ENCODE results near the gene FUT7. TPM values are rescaled to one million over a fixed set of nuclear protein-coding genes. Genes with fewer than 3 reads are reported as not detected.

The FUT7 gene
- total and polyA plus RNA-seq, 2 of the 13 experiments (the other 11 are each of a cell fraction or from before 2014, with no cell fraction given) = 0.05 TPM; not detected in 1

- no peak for TF ChIP-seq TERF1 (CRISPR knock-in tag; IDR thresholded peaks at IDR 0.05)
- TF ChIP-seq THAP11 (CRISPR knock-in tag; IDR thresholded peaks at IDR 0.05) = 0 out of 2 replicates have a peak, but pooled peaks have one; percentile 21
- TF ChIP-seq ZNF383 (CRISPR knock-in tag; IDR thresholded peaks at IDR 0.05; ENCODE audit: borderline replicate concordance) = no peak
- 0 out of 2 replicates have a peak, but pooled peaks have one; percentile 62 for TF ChIP-seq ZFP36L1 (CRISPR knock-in tag; IDR thresholded peaks at IDR 0.05)
- no peak for TF ChIP-seq TBL1XR1 (IDR thresholded peaks at IDR 0.05; ENCODE audit: borderline replicate concordance, low read length, partially characterized antibody)
- TF ChIP-seq GABPA (IDR thresholded peaks at IDR 0.05; ENCODE audit: low read depth, low read length) = peak; percentile 38
- no peak; the same call in 1 of the 2 replicates for TF ChIP-seq GABPA (CRISPR knock-in tag; IDR thresholded peaks at IDR 0.05; ENCODE audit: low read depth)
- TF ChIP-seq ZNF460 (CRISPR knock-in tag; IDR thresholded peaks at IDR 0.05; ENCODE audit: borderline replicate concordance) = no peak
- TF ChIP-seq TSC22D2 (CRISPR knock-in tag; IDR thresholded peaks at IDR 0.05; ENCODE audit: borderline replicate concordance) = no peak
- peak; percentile 31; the same call in 1 of the 2 replicates for TF ChIP-seq ZNF724P (CRISPR knock-in tag; IDR thresholded peaks at IDR 0.05; ENCODE audit: borderline replicate concordance)
- TF ChIP-seq ATM (IDR thresholded peaks at IDR 0.05; ENCODE audit: borderline replicate concordance) = no peak
- TF ChIP-seq JUND (CRISPR knock-in tag; IDR thresholded peaks at IDR 0.05) = no peak
- TF ChIP-seq ZNF619 (CRISPR knock-in tag; IDR thresholded peaks at IDR 0.05) = no peak
- peak; percentile 72; the same call in 1 of the 2 replicates for TF ChIP-seq ARNT2 (CRISPR knock-in tag; IDR thresholded peaks at IDR 0.05; ENCODE audit: low read depth)
- no peak for TF ChIP-seq KIAA2018 (CRISPR knock-in tag; IDR thresholded peaks at IDR 0.05; ENCODE audit: borderline replicate concordance)
- TF ChIP-seq PAWR (CRISPR knock-in tag; IDR thresholded peaks at IDR 0.05; ENCODE audit: borderline replicate concordance) = no peak
- TF ChIP-seq HNF4A (CRISPR knock-in tag; IDR thresholded peaks at IDR 0.05) = no peak
- TF ChIP-seq SNRNP70 (IDR thresholded peaks at IDR 0.05; ENCODE audit: low read depth, low read length) = no peak
- no peak for TF ChIP-seq ZNF761 (CRISPR knock-in tag; conservative IDR thresholded peaks at IDR 0.05)
- TF ChIP-seq, protein P1, sequence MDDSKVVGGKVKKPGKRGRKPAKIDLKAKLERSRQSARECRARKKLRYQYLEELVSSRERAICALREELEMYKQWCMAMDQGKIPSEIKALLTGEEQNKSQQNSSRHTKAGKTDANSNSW (CRISPR knock-in tag; IDR thresholded peaks at IDR 0.05; ENCODE audit: borderline replicate concordance) = peak; percentile 49; the same call in 1 of the 2 replicates
- 0 out of 2 replicates have a peak, but pooled peaks have one; percentile 20 for TF ChIP-seq GATAD2A (CRISPR knock-in tag; IDR thresholded peaks at IDR 0.05)
These were observed 39.7 kb downstream of the FUT7 start, which contains the start of gene PAXX (continued) for GRCh38 chr9:136991993-136992818.
